Activated CD8-positive, alpha-beta memory T cell treated with anti-CD3 and anti-CD28 coated beads for 1 hour (primary cell): ENCODE data around the gene TDRD9.
"Not testable (repeated sequence)": the region's sequence is repeated elsewhere in the genome, so short reads cannot be mapped to it uniquely, and the experiment has no call there.

Source experiments
- DNase-seq, 2 donors: peaks; one replicate each; pipeline ENCODE4 v3.0.0-alpha.2; 2020; ENCODE audit warnings: low read depth in 1 of 2; ENCODE audit errors: extremely low read depth in 1 of 2

Gene TDRD9

GRCh38 chr14:103974575-103974974 is 46.3 kb downstream of the TDRD9 start:
- no peak for DNase-seq

GRCh38 chr14:103980623-103981238 is 52.5 kb downstream of the TDRD9 start:
- not testable (repeated sequence) for DNase-seq

GRCh38 chr14:103984196-103984595 is 55.9 kb downstream of the TDRD9 start:
- DNase-seq: no peak

- DNase-seq: no peak
These were observed 60.8 kb downstream of the TDRD9 start for GRCh38 chr14:103989034-103989433.

- DNase-seq: no peak
These were observed 61.7 kb downstream of the TDRD9 start for GRCh38 chr14:103989964-103990363.

GRCh38 chr14:103994535-103995184 is 66.4 kb downstream of the TDRD9 start:
- no peak for DNase-seq

GRCh38 chr14:103995876-103996275 is 67.6 kb downstream of the TDRD9 start:
- no peak for DNase-seq

GRCh38 chr14:103997391-103997790 is 69.1 kb downstream of the TDRD9 start:
- DNase-seq: no peak

- DNase-seq: no peak
These were observed 69.8 kb downstream of the TDRD9 start for GRCh38 chr14:103998027-103998426.

GRCh38 chr14:103999795-104000440 is 71.7 kb downstream of the TDRD9 start:
- DNase-seq: no peak

- no peak for DNase-seq
These were observed 72.7 kb downstream of the TDRD9 start for GRCh38 chr14:104001003-104001402.

- DNase-seq: no peak
These were observed 75.4 kb downstream of the TDRD9 start for GRCh38 chr14:104003616-104004015.

- DNase-seq: no peak
These were observed 76.6 kb downstream of the TDRD9 start for GRCh38 chr14:104004849-104005248.

GRCh38 chr14:104005489-104005888 is 77.2 kb downstream of the TDRD9 start:
- DNase-seq: no peak

- no peak for DNase-seq
These were observed 78.9 kb downstream of the TDRD9 start for GRCh38 chr14:104007121-104007520.

GRCh38 chr14:104009297-104009696 is 81.0 kb downstream of the TDRD9 start:
- no peak for DNase-seq

- DNase-seq: no peak
These were observed 83.7 kb downstream of the TDRD9 start for GRCh38 chr14:104011824-104012517.

GRCh38 chr14:104014764-104015163 is 86.5 kb downstream of the TDRD9 start:
- no peak for DNase-seq

GRCh38 chr14:104016873-104017650 is 88.8 kb downstream of the TDRD9 start:
- no peak for DNase-seq

GRCh38 chr14:104019029-104019428 is 90.8 kb downstream of the TDRD9 start:
- DNase-seq: no peak

- DNase-seq: no peak
These were observed 91.5 kb downstream of the TDRD9 start for GRCh38 chr14:104019806-104020205.
